ENCODE results near the gene FAM20C. TPM values are rescaled to one million over a fixed set of nuclear protein-coding genes. Genes with fewer than 3 reads are reported as not detected.
A peak's percentile ranks its signal among the peaks of the same experiment; 100 is the strongest.
"Not testable (repeated sequence)": the region's sequence is repeated elsewhere in the genome, so short reads cannot be mapped to it uniquely, and the experiment has no call there.

Gene FAM20C
- total RNA-seq, 2 experiments from 2014 or later: not detected

DNA sequence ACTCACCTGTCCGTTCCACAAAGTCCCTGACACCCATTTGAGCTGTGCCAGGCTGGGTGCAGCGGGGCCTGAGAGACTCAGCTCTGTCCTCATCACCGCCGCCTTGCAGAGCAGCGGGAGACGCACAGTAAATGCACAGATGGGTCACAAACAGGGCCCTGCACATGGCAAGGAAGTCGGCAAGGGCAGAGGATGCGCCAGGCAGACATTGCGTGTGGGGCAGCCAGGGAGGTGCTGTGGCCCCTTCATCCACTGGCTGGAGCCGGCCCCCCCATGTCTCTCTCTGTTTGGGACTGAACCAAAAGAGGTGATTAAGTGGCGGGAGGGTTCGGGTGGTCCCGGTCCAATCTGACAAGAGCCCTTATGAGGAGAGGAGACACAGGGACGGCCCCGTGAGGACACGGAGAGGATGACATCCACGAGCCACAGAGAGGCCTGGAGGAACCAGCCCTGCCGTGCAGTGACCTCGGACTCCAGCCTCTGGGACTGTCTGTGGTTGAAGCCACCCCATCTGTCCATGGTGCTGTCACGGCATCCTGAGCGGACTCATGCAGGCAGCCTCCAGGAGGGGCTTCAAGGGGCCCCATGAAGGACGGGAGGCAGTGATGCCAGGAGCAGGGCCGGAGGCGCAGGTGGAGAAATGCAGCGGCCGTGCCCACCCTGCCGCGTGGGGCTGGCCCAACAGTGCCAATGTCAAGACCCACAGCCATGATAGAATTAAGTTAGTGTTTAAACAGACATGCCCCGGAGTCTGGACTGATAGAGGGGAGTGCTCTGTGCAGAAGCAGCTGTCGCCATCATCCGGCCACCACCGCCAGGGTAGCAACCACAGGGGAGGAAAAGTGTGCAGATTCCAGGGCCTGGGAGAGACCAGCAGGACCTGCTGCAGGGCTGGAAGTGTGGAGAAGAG lies 69.2 kb downstream of the FAM20C start:
- peaks cover 4% of the 10 kb centered on the region; the same call in 1 of the 2 replicates for H3K36me3 ChIP-seq (ENCODE audit: insufficient read depth, low read length)
- H3K27ac ChIP-seq (ENCODE audit: low read depth, low read length, poor library complexity, severe bottlenecking): no peak overlapping the region
- H3K4me2 ChIP-seq (ENCODE audit: low read length): no peak overlapping the region
- no peak overlapping the region for H3K4me3 ChIP-seq (ENCODE audit: low read depth, low read length, poor library complexity, severe bottlenecking)
- H3K4me1 ChIP-seq (ENCODE audit: insufficient read depth, low read length, poor library complexity, severe bottlenecking): no peaks in the 10 kb centered on the region
- ChIA-PET CTCF (ENCODE audit: unreplicated experiment) (no interaction called here), POLR2A (no interaction called here)
- intact Hi-C loops (cut with micrococcal nuclease; ENCODE audit: unreplicated experiment): no loop called here
- TF ChIP-seq EZH2phosphoT487 (IDR thresholded peaks at IDR 0.05; ENCODE audit: borderline replicate concordance, low read depth, low read length): no peak
- TF ChIP-seq CTCF (conservative IDR thresholded peaks at IDR 0.05; ENCODE audit: low read length): no peak
- no TSS peak for BruUV-seq (replicated peaks)
- DNase-seq (ENCODE audit: low spot score): no peak
- no peaks in the 10 kb centered on the region for H3K79me2 ChIP-seq (ENCODE audit: insufficient read depth, low read depth, low read length)
- H4K20me1 ChIP-seq (ENCODE audit: insufficient read depth, low read length): no peaks in the 10 kb centered on the region
- no peak overlapping the region for H2AFZ ChIP-seq (ENCODE audit: low read length)
- H3K9me3 ChIP-seq (ENCODE audit: low read length): peaks cover 25% of the 10 kb centered on the region
- H3K9me2 ChIP-seq (ENCODE audit: insufficient read depth, low read length): no peaks in the 10 kb centered on the region

DNA sequence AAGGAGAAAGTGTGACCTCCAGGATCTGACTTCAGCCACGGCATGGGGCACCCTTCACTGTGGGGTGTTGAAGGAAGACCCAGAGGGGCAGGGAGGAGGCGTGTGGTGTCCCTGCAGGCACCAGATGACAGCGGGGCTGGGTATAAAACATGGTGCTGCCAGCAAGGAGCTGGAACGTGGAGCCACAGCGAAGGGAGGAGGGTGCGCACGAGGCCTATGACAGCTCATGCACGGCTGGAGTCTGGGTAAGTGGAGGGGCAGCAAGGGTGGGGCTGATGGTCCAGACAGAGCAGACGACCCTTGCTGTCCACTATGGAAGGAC lies 69.8 kb downstream of the FAM20C start:
- no TSS peak for BruUV-seq (replicated peaks)
- DNase-seq (ENCODE audit: low spot score): no peak
- peaks cover 25% of the 10 kb centered on the region for H3K9me3 ChIP-seq (ENCODE audit: low read length)
- intact Hi-C loops (cut with micrococcal nuclease; ENCODE audit: unreplicated experiment): no loop called here
- H3K4me2 ChIP-seq (ENCODE audit: low read length): no peak overlapping the region
- H3K36me3 ChIP-seq (ENCODE audit: insufficient read depth, low read length): peaks cover 4% of the 10 kb centered on the region; the same call in 1 of the 2 replicates
- no peak overlapping the region for H2AFZ ChIP-seq (ENCODE audit: low read length)
- POLR2A ChIA-PET: no interaction called here
- H3K79me2 ChIP-seq (ENCODE audit: insufficient read depth, low read depth, low read length): no peaks in the 10 kb centered on the region
- H3K27ac ChIP-seq (ENCODE audit: low read depth, low read length, poor library complexity, severe bottlenecking): no peak overlapping the region
- CTCF ChIA-PET (ENCODE audit: unreplicated experiment): no interaction called here
- no peak for TF ChIP-seq CTCF (conservative IDR thresholded peaks at IDR 0.05; ENCODE audit: low read length)
- TF ChIP-seq EZH2phosphoT487 (IDR thresholded peaks at IDR 0.05; ENCODE audit: borderline replicate concordance, low read depth, low read length): no peak
- H3K9me2 ChIP-seq (ENCODE audit: insufficient read depth, low read length): no peaks in the 10 kb centered on the region
- H3K4me1 ChIP-seq (ENCODE audit: insufficient read depth, low read length, poor library complexity, severe bottlenecking): no peaks in the 10 kb centered on the region
- H3K4me3 ChIP-seq (ENCODE audit: low read depth, low read length, poor library complexity, severe bottlenecking): no peak overlapping the region
- H4K20me1 ChIP-seq (ENCODE audit: insufficient read depth, low read length): no peaks in the 10 kb centered on the region

- H2AFZ ChIP-seq (ENCODE audit: low read length); H3K4me3 ChIP-seq (ENCODE audit: low read depth, low read length, poor library complexity, severe bottlenecking); H3K79me2 ChIP-seq (ENCODE audit: insufficient read depth, low read depth, low read length); H4K20me1 ChIP-seq (ENCODE audit: insufficient read depth, low read length); H3K36me3 ChIP-seq (ENCODE audit: insufficient read depth, low read length); H3K9me2 ChIP-seq (ENCODE audit: insufficient read depth, low read length); POLR2A ChIA-PET; DNase-seq (ENCODE audit: low spot score); BruUV-seq (replicated peaks); H3K4me2 ChIP-seq (ENCODE audit: low read length); H3K27ac ChIP-seq (ENCODE audit: low read depth, low read length, poor library complexity, severe bottlenecking); intact Hi-C loops (cut with micrococcal nuclease; ENCODE audit: unreplicated experiment); H3K4me1 ChIP-seq (ENCODE audit: insufficient read depth, low read length, poor library complexity, severe bottlenecking): not testable (repeated sequence)
- peak; percentile 61; the same call in 1 of the 2 replicates for TF ChIP-seq CTCF (conservative IDR thresholded peaks at IDR 0.05; ENCODE audit: low read length)
- peaks cover 25% of the 10 kb centered on the region for H3K9me3 ChIP-seq (ENCODE audit: low read length)
- CTCF ChIA-PET (ENCODE audit: unreplicated experiment): interaction anchor here (0.6 kb wide), 1 partner anchor 371 kb away, joined by 3 read pairs; no protein-coding TSS in a partner anchor
Measured at GRCh38 chr7:262631-263311, 70.4 kb downstream of the FAM20C start.
